Uterus (tissue), 4 donors: ENCODE results near the gene EEF2K. TPM values are rescaled to one million over a fixed set of nuclear protein-coding genes. Genes with fewer than 3 reads are reported as not detected.
"Not testable (repeated sequence)": the region's sequence is repeated elsewhere in the genome, so short reads cannot be mapped to it uniquely, and the experiment has no call there.

Source experiments
- DNase-seq, 2 donors: peaks; one replicate each; pipeline ENCODE4 v3.0.0-alpha.2; 2019 to 2020
- H3K27ac ChIP-seq, 2 donors: fragments of 200-600 bp; sonication (generic); 1 replicate in 1 of 2; 2 replicates in 1 of 2; pipeline ENCODE4 v1.5.1; 2016 to 2018
- H3K27me3 ChIP-seq, 2 donors: fragments of 200-600 bp; sonication (generic); one replicate each; pipeline ENCODE4 v1.5.1; 2018 to 2019; ENCODE audit warnings: control low read depth in 1 of 2
- H3K36me3 ChIP-seq, 2 donors: fragments of 200-600 bp; sonication (generic); one replicate each; pipeline ENCODE4 v1.5.1; 2019; ENCODE audit warnings: control low read depth in 1 of 2
- H3K4me1 ChIP-seq, 2 donors: fragments of 200-600 bp; sonication (generic); one replicate each; pipeline ENCODE4 v1.5.1; 2018 to 2019; ENCODE audit warnings: control low read depth in 1 of 2
- H3K4me3 ChIP-seq, 2 donors: fragments of 200-600 bp; sonication (generic); 1 replicate in 1 of 2; 2 replicates in 1 of 2; pipeline ENCODE4 v1.5.1; 2018 to 2019; ENCODE audit warnings: mild to moderate bottlenecking in 1 of 2
- H3K9me3 ChIP-seq, 2 donors: fragments of 200-600 bp; sonication (generic); one replicate each; pipeline ENCODE4 v1.5.1; 2019; ENCODE audit warnings: control low read depth in 1 of 2
- CTCF ChIP-seq, 4 experiments: fragments of 200-600 bp in 2 of 4; fragments of 450-650 bp in 2 of 4; sonication (generic) in 2 of 4; IDR thresholded peaks; one replicate each; pipeline ENCODE4 v1.5.1; 2016 to 2019; ENCODE audit warnings: antibody characterized with exemption in 4 of 4, mild to moderate bottlenecking in 2 of 4, moderate library complexity in 1 of 4
- POLR2A ChIP-seq, 2 donors: fragments of 450-650 bp; IDR thresholded peaks; one replicate each; pipeline ENCODE4 v1.6.1; 2016; ENCODE audit warnings: antibody characterized with exemption in 2 of 2, mild to moderate bottlenecking in 1 of 2, moderate library complexity in 1 of 2
- intact Hi-C: fragments of 100-400 bp; cut with DNase I; formaldehyde crosslinking; loops from one replicate; pipeline ENCODE4 v1.15.1; 2023; ENCODE audit warnings: low total_unique reads
- total RNA-seq, 4 donors: library from RNA; depleted of rRNA in 3 of 4; stranded (reverse); fragments of >200 nt in 3 of 4; gene quantifications; one replicate each; pipeline versions ENCODE4 v1.1.0 to v1.2.4, GENCODE V29; 2014 to 2023
- donor health status: DM: yes; HTN: yes; CAD: no.

The EEF2K gene
- total RNA-seq, 4 donors from 2014 or later: 17.4 to 82.0 (median 35.5) TPM

- intact Hi-C loops: no loop called here
- H3K4me3 ChIP-seq: no peak overlapping the region
- no peaks in the 10 kb centered on the region for H3K9me3 ChIP-seq
- H3K27ac ChIP-seq: peak overlapping the region; percentile 89 to 90
- no peak for DNase-seq
- H3K36me3 ChIP-seq: no peaks in the 10 kb centered on the region
- no peak for TF ChIP-seq CTCF (IDR thresholded peaks at IDR 0.05)
- TF ChIP-seq POLR2A (IDR thresholded peaks at IDR 0.05): no peak
- H3K4me1 ChIP-seq: peaks cover 7 to 9% of the 10 kb centered on the region in 2 donors
- no peaks in the 10 kb centered on the region for H3K27me3 ChIP-seq
These were observed 7.7 kb downstream of the EEF2K start for GRCh38 chr16:22213801-22214200.

- H3K27me3 ChIP-seq: no peaks in the 10 kb centered on the region
- no peaks in the 10 kb centered on the region for H3K9me3 ChIP-seq
- intact Hi-C loops: no loop called here
- no peak for DNase-seq
- no peak overlapping the region for H3K4me3 ChIP-seq
- H3K4me1 ChIP-seq: peaks cover 7 to 9% of the 10 kb centered on the region in 2 donors
- TF ChIP-seq CTCF (IDR thresholded peaks at IDR 0.05) (no peak), POLR2A (IDR thresholded peaks at IDR 0.05) (no peak)
- peak overlapping the region in 1 of 2 donors; percentile 90 for H3K27ac ChIP-seq
- H3K36me3 ChIP-seq: no peaks in the 10 kb centered on the region
These were observed 8.3 kb downstream of the EEF2K start for GRCh38 chr16:22214402-22214801.

GRCh38 chr16:22214889-22215288 is 8.8 kb downstream of the EEF2K start:
- no peak for TF ChIP-seq CTCF (IDR thresholded peaks at IDR 0.05)
- TF ChIP-seq POLR2A (IDR thresholded peaks at IDR 0.05): no peak
- Histone ChIP-seq H3K27me3 (no peaks in the 10 kb centered on the region), H3K9me3 (no peaks in the 10 kb centered on the region), H3K36me3 (no peaks in the 10 kb centered on the region), H3K4me3 (no peak overlapping the region), H3K27ac (peak overlapping the region in 1 of 2 donors; percentile 16), H3K4me1 (peaks cover 7 to 9% of the 10 kb centered on the region in 2 donors)
- intact Hi-C loops: no loop called here
- DNase-seq: no peak

- TF ChIP-seq CTCF (IDR thresholded peaks at IDR 0.05) (no peak), POLR2A (IDR thresholded peaks at IDR 0.05) (no peak)
- intact Hi-C loops: no loop called here
- Histone ChIP-seq H3K27me3 (no peaks in the 10 kb centered on the region), H3K9me3 (no peaks in the 10 kb centered on the region), H3K27ac (peak overlapping the region; percentile 13 to 40), H3K4me3 (no peak overlapping the region), H3K4me1 (peaks cover 7 to 9% of the 10 kb centered on the region in 2 donors), H3K36me3 (no peaks in the 10 kb centered on the region)
- no peak for DNase-seq
These were observed 10.2 kb downstream of the EEF2K start for GRCh38 chr16:22216191-22216831.

- H3K27me3 ChIP-seq, H3K9me3 ChIP-seq, H3K4me1 ChIP-seq, H3K36me3 ChIP-seq, intact Hi-C loops, H3K4me3 ChIP-seq, DNase-seq: not testable (repeated sequence)
- peak overlapping the region; percentile 13 to 40 for H3K27ac ChIP-seq
These were observed 10.8 kb downstream of the EEF2K start for GRCh38 chr16:22216832-22217225.
